Measurements from ENCODE around the gene PHF1. TPM values are rescaled to one million over a fixed set of nuclear protein-coding genes. Genes with fewer than 3 reads are reported as not detected.

PHF1 gene
- polyA plus RNA-seq, 1 donor from 2014 or later = 77.0 TPM

DNA sequence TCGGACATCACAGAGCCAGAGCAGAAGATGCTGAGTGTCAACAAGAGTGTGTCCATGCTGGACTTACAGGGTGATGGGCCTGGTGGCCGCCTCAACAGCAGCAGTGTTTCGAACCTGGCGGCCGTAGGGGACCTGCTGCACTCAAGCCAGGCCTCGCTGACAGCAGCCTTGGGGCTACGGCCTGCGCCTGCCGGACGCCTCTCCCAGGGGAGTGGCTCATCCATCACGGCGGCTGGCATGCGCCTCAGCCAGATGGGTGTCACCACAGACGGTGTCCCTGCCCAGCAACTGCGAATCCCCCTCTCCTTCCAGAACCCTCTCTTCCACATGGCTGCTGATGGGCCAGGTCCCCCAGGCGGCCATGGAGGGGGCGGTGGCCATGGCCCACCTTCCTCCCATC is 32.2 kb downstream of the PHF1 start:
- H3K4me3 Mint-ChIP-seq = peak overlapping the region in 1 of 4 donors; percentile 33
- H3K36me3 Mint-ChIP-seq = no peaks in the 10 kb centered on the region
- peaks cover 0 to 5% (median 1%) of the 10 kb centered on the region in 3 donors for H3K4me1 Mint-ChIP-seq
- H3K27me3 Mint-ChIP-seq = no peaks in the 10 kb centered on the region
- H3K27ac Mint-ChIP-seq = no peak overlapping the region
- no peaks in the 10 kb centered on the region for H3K9me3 Mint-ChIP-seq

DNA sequence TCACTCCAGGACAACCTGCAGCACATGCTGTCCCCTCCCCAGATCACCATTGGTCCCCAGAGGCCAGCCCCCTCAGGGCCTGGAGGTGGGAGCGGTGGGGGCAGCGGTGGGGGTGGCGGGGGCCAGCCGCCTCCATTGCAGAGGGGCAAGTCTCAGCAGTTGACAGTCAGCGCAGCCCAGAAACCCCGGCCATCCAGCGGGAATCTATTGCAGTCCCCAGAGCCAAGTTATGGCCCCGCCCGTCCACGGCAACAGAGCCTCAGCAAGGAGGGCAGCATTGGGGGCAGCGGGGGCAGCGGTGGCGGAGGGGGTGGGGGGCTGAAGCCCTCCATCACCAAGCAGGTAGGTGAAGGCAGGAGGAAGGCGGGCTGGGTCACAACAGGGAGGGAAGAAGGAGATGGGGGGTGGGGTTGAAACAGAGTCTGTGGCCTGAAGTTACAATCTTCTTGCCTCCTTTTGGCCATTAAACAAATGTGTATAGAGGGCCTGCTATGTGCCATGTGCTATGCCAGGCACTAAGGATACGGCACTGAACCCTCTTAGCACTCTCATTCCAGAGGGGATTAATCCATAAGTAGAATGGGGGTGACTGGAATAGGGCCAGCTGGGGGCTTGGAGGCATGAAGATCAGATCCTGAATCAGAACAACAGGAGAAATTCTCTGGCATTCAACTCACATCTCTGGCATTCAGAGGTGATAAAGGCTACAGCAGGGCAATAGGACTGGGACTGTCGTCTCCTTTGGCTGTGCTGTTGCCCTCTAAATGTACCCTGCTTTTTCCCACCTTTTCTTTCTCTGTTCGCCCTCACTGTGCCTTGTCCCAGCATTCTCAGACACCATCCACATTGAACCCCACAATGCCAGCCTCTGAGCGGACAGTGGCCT is 33.0 kb downstream of the PHF1 start:
- no peaks in the 10 kb centered on the region for H3K36me3 Mint-ChIP-seq
- H3K9me3 Mint-ChIP-seq = no peaks in the 10 kb centered on the region
- H3K4me3 Mint-ChIP-seq = no peak overlapping the region
- H3K27ac Mint-ChIP-seq = no peak overlapping the region
- H3K4me1 Mint-ChIP-seq = peaks cover 0 to 6% (median 1%) of the 10 kb centered on the region in 3 donors
- no peaks in the 10 kb centered on the region for H3K27me3 Mint-ChIP-seq

DNA sequence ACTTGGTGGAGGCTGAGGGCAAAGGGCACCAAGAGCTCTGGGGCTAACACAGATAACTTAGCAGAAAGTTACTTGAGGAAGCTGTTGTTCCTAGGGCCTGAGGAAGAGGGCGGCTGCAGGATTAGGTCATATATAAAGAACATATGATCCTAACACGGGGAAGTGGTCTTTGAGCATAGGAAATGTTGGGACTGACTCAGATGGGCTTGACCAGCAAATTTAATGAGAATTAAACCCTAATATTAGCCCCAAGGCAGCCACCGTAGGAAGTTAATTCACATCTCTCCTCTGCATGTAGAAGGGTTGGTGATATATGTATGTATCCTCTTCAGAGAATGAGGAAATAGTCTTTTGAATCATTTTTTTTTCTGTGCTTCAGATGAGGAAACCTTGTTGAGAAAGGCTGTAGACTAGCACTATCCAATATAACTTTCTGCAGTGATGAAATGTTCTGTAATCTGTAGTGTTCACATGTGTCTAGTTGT is 34.3 kb downstream of the PHF1 start:
- Mint-ChIP-seq H3K9me3 (no peaks in the 10 kb centered on the region), H3K27ac (no peak overlapping the region), H3K4me1 (peaks cover under 1 to 6% (median 1%) of the 10 kb centered on the region in 3 donors), H3K27me3 (no peaks in the 10 kb centered on the region), H3K4me3 (no peak overlapping the region), H3K36me3 (no peaks in the 10 kb centered on the region)

DNA sequence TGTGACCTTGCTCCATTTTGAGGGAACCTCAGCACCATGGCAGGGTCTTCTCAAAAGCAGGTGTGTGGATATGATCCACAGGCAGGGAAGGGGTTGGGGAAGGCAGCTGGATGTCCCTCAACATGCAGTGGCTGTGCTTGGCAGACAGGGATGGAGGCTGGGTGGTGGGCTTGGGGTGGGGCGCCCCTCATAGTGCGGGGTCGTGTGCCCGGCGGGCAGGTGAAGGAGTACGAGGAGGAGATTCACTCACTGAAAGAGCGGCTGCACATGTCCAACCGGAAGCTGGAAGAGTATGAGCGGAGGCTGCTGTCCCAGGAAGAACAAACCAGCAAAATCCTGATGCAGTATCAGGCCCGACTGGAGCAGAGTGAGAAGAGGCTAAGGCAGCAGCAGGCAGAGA is 35.5 kb downstream of the PHF1 start:
- Mint-ChIP-seq H3K9me3 (no peaks in the 10 kb centered on the region), H3K27ac (peak overlapping the region in 1 of 3 donors; percentile 80), H3K4me1 (peaks cover 2 to 7% (median 4%) of the 10 kb centered on the region in 3 donors), H3K4me3 (no peak overlapping the region), H3K27me3 (no peaks in the 10 kb centered on the region), H3K36me3 (no peaks in the 10 kb centered on the region)

DNA sequence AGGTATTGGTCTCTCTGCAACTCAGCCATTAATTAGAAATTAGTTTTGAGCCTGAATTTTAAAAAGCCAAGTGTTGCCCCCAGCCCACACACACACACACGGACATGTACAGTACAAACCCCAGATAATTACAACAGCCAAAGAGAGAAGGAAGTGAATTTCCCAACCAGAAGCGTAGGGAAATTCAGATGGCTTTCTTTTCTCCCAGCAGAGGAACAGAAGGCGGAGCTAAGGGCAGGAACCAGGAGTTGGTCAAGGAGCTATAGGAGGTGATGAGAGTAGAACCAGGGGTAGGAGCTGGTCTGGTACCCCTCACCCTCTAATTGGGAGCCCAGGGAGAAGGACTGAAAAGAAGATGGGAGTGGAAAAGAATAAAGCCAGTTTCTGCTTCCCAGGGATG is 39.6 kb downstream of the PHF1 start:
- peaks cover 18 to 21% (median 19%) of the 10 kb centered on the region in 3 donors for H3K4me1 Mint-ChIP-seq
- peak overlapping the region; percentile 31 to 58 (median 55) for H3K27ac Mint-ChIP-seq
- no peaks in the 10 kb centered on the region for H3K36me3 Mint-ChIP-seq
- H3K9me3 Mint-ChIP-seq = no peaks in the 10 kb centered on the region
- peak overlapping the region in 1 of 4 donors; percentile 65 for H3K4me3 Mint-ChIP-seq
- no peaks in the 10 kb centered on the region for H3K27me3 Mint-ChIP-seq

DNA sequence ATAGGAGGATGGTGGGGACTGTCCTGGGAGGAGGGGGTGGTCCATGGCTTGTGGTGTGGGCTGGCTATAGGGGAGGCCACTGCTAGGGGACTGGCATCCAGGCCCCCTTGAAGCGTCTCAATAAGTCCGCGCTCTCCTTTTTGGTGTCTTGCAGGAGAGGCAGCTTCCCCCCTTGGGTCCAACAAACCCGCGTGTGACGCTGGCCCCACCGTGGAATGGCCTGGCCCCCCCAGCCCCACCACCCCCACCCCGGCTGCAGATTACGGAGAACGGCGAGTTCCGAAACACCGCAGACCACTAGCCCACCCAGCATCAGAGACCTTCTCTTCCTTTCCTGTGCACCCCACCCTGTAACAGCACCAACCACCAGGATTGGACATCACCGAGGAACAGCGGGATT is 40.8 kb downstream of the PHF1 start:
- H3K9me3 Mint-ChIP-seq = no peaks in the 10 kb centered on the region
- H3K36me3 Mint-ChIP-seq = peaks cover 2% of the 10 kb centered on the region
- H3K4me1 Mint-ChIP-seq = peaks cover 16 to 22% (median 18%) of the 10 kb centered on the region in 3 donors
- no peaks in the 10 kb centered on the region for H3K27me3 Mint-ChIP-seq
- H3K4me3 Mint-ChIP-seq = no peak overlapping the region
- H3K27ac Mint-ChIP-seq = peak overlapping the region in 1 of 3 donors; percentile 58

- Mint-ChIP-seq H3K4me1 (peaks cover 18 to 26% (median 20%) of the 10 kb centered on the region in 3 donors), H3K9me3 (no peaks in the 10 kb centered on the region), H3K27ac (no peak overlapping the region), H3K4me3 (no peak overlapping the region), H3K27me3 (no peaks in the 10 kb centered on the region), H3K36me3 (peaks cover 2% of the 10 kb centered on the region)
These were observed 41.7 kb downstream of the PHF1 start for GRCh38 chr6:33452496-33452895.

GRCh38 chr6:33453393-33454008 is 42.7 kb downstream of the PHF1 start:
- Mint-ChIP-seq H3K9me3 (no peaks in the 10 kb centered on the region), H3K27me3 (no peaks in the 10 kb centered on the region), H3K36me3 (peaks cover 2% of the 10 kb centered on the region), H3K4me3 (peak overlapping the region; percentile 96 to 99 (median 99)), H3K27ac (peak overlapping the region; percentile 79 to 98 (median 95)), H3K4me1 (peaks cover 15 to 26% (median 20%) of the 10 kb centered on the region in 3 donors)

GRCh38 chr6:33454009-33454946 is 43.5 kb downstream of the PHF1 start, which contains the start of gene ZBTB9:
TSS of gene ZBTB9 (plus strand) at chr6:33454576. CDS start at chr6:33455101, 525 bp downstream.
- peak within 1 kb of the TSS; percentile 96 to 99 (median 99) for H3K4me3 Mint-ChIP-seq
- no peaks in the 10 kb centered on the region for H3K9me3 Mint-ChIP-seq
- H3K4me1 Mint-ChIP-seq = peaks cover 15 to 26% (median 20%) of the 10 kb centered on the region in 3 donors
- H3K27me3 Mint-ChIP-seq = no peaks in the 10 kb centered on the region
- H3K36me3 Mint-ChIP-seq = peaks cover 2% of the 10 kb centered on the region
- H3K27ac Mint-ChIP-seq = peak within 1 kb of the TSS; percentile 79 to 98 (median 95)

GRCh38 chr6:33455051-33455450 is 44.2 kb downstream of the PHF1 start:
- Mint-ChIP-seq H3K4me1 (peaks cover 15 to 26% (median 20%) of the 10 kb centered on the region in 3 donors), H3K36me3 (peaks cover 2% of the 10 kb centered on the region), H3K27ac (peak overlapping the region; percentile 79 to 98 (median 95)), H3K4me3 (peak overlapping the region; percentile 96 to 99 (median 99)), H3K9me3 (no peaks in the 10 kb centered on the region), H3K27me3 (no peaks in the 10 kb centered on the region)

DNA sequence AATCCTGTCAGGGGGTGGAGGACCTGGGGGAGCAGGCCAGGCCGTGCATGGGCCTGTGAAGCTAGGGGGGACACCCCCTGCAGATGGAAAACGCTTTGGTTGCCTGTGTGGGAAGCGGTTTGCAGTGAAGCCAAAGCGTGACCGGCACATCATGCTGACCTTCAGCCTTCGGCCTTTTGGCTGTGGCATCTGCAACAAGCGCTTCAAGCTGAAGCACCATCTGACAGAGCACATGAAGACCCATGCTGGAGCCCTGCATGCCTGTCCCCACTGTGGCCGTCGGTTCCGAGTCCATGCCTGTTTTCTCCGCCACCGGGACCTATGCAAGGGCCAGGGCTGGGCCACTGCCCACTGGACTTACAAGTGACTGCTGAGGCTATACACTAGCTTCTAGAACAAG is 45.3 kb downstream of the PHF1 start:
- peaks cover 2% of the 10 kb centered on the region for H3K36me3 Mint-ChIP-seq
- H3K27ac Mint-ChIP-seq = peak overlapping the region in 1 of 3 donors; percentile 19
- peaks cover 15 to 23% (median 20%) of the 10 kb centered on the region in 3 donors for H3K4me1 Mint-ChIP-seq
- no peaks in the 10 kb centered on the region for H3K9me3 Mint-ChIP-seq
- no peaks in the 10 kb centered on the region for H3K27me3 Mint-ChIP-seq
- H3K4me3 Mint-ChIP-seq = peak overlapping the region; percentile 27 to 96 (median 60)

DNA sequence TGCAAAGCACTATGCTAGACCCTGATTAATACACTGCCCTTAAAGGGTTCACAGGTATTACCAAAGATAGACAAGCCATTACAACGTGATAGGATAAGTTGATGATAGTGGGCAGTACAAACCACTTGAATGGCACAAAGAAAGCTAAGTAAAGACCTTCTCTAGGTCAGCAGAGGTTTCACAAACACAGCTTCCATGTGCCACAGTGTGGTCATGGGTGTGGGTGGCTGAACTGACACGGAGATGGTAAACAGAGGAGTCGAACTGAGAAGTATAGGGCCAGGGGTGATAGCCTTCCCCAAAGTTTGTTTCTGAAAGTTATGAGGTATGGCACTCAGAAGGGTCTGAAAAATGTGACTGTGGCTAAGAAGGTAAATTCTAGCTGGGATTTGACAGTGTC is 47.9 kb downstream of the PHF1 start:
- Mint-ChIP-seq H3K27ac (no peak overlapping the region), H3K27me3 (no peaks in the 10 kb centered on the region), H3K4me1 (peaks cover 7 to 20% (median 13%) of the 10 kb centered on the region in 3 donors), H3K9me3 (no peaks in the 10 kb centered on the region), H3K36me3 (peaks cover 2% of the 10 kb centered on the region), H3K4me3 (peak overlapping the region in 1 of 4 donors; percentile 17)

DNA sequence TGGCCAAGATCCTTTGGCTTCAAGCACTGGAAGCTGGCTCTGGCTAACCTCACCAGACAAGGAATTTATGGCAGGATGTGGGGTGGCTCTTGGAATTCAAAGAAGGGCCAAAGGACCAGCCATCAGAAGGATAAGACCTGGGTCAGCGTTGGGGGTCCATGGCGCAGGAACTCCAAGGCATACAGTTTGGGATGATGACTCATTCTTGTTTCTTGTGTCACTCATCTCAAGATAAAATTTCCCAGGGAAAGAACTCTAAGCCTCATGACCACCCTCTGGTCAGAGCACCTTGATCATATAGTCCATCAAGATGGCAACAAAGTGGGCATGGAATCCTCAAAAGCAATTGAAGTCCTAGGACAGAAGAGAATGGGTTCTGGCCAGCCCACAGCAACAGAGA is 48.4 kb downstream of the PHF1 start:
- no peak overlapping the region for H3K27ac Mint-ChIP-seq
- H3K9me3 Mint-ChIP-seq = no peaks in the 10 kb centered on the region
- peak overlapping the region in 1 of 4 donors; percentile 17 for H3K4me3 Mint-ChIP-seq
- H3K27me3 Mint-ChIP-seq = no peaks in the 10 kb centered on the region
- peaks cover 2% of the 10 kb centered on the region for H3K36me3 Mint-ChIP-seq
- peaks cover 6 to 14% (median 11%) of the 10 kb centered on the region in 3 donors for H3K4me1 Mint-ChIP-seq

Data from IgD-negative memory B cell (primary cell).